ENCODE data around the gene USP54.

- TF ChIP-seq ELK4 (IDR thresholded peaks at IDR 0.05; ENCODE audit: borderline replicate concordance, low read depth, low read length) (no peak), CTCF (tag by site-specific recombination; IDR thresholded peaks at IDR 0.05) (no peak), KLF10 (tag by site-specific recombination; IDR thresholded peaks at IDR 0.05) (no peak), ZNF311 (tag by site-specific recombination; IDR thresholded peaks at IDR 0.05; ENCODE audit: borderline replicate concordance) (no peak), ZNF335 (tag by site-specific recombination; conservative IDR thresholded peaks at IDR 0.05) (no peak)
Observed at GRCh38 chr10:73545357-73545756, 45.8 kb downstream of the USP54 start.

Data from HEK293 (cell line).